ENCODE measurements around the gene CLMN. TPM values are rescaled to one million over a fixed set of nuclear protein-coding genes. Genes with fewer than 3 reads are reported as not detected.

The CLMN gene
- total and polyA plus RNA-seq, 2 of the 4 experiments (the other 2 are of a cell fraction) = 0.10 to 0.18 TPM

- intact Hi-C loops (cut with micrococcal nuclease) (no loop called here), dilution Hi-C loops (cut with HindIII; ENCODE audit: low sequenced_read_pairs, unreplicated experiment) (no loop called here), in situ Hi-C loops (cut with MboI; ENCODE audit: low sequenced_read_pairs) (no loop called here)
- Histone ChIP-seq H2BK120ac (ENCODE audit: low read depth, low read length) (no peak overlapping the region), H4K5ac (ENCODE audit: low read depth, low read length) (no peak overlapping the region), H2BK5ac (ENCODE audit: low read depth, low read length, poor library complexity, severe bottlenecking) (no peak overlapping the region), H4K8ac (ENCODE audit: low read depth in 2 of 2, low read length in 2 of 2) (no peak overlapping the region), H3K4me3 (ENCODE audit: insufficient read depth, low read depth, low read length) (no peak overlapping the region), H4K91ac (ENCODE audit: insufficient read depth, low read depth, low read length) (no peak overlapping the region), H3K79me1 (ENCODE audit: low read depth in 1 of 2, low read length in 2 of 2) (no peaks in the 10 kb centered on the region), H3K9ac (ENCODE audit: low read depth, low read length) (no peak overlapping the region), H3K14ac (replicated peaks; ENCODE audit: low read depth, low read length) (no peak overlapping the region), H3K18ac (ENCODE audit: low read depth, low read length) (no peak overlapping the region), H3K9me1 (ENCODE audit: insufficient read depth, low read length) (no peaks in the 10 kb centered on the region), H3K4me1 (ENCODE audit: control insufficient read depth, insufficient read depth, low read length) (no peaks in the 10 kb centered on the region), H2BK15ac (ENCODE audit: low read depth, low read length) (no peak overlapping the region), H4K20me1 (ENCODE audit: insufficient read depth, low read length) (no peaks in the 10 kb centered on the region), H2AFZ (replicated peaks; ENCODE audit: low read length, poor library complexity) (no peak overlapping the region), H3K23ac (ENCODE audit: low read depth, low read length) (no peak overlapping the region), H3K4ac (ENCODE audit: low read depth, low read length) (no peak overlapping the region), H3K36me3 (ENCODE audit: control insufficient read depth, insufficient read depth, low read length) (no peaks in the 10 kb centered on the region), H3K9me3 (ENCODE audit: control insufficient read depth, insufficient read depth, low read length) (peaks cover 2% of the 10 kb centered on the region), H3K4me2 (ENCODE audit: low read depth, low read length) (no peak overlapping the region), H2AK5ac (ENCODE audit: low read depth, low read length) (no peak overlapping the region), H2AK9ac (replicated peaks; ENCODE audit: low read depth, low read length, poor library complexity) (no peak overlapping the region), H3K27me3 (ENCODE audit: control insufficient read depth, insufficient read depth, low read length) (no peaks in the 10 kb centered on the region; the same call in 1 of the 2 replicates), H2BK20ac (ENCODE audit: low read depth, low read length) (no peak overlapping the region), H3K27ac (ENCODE audit: insufficient read depth, low read length) (no peak overlapping the region), H3K56ac (ENCODE audit: extremely low read depth, insufficient read depth, low read length) (no peak overlapping the region)
- POLR2A ChIA-PET (ENCODE audit: unreplicated experiment) = no interaction called here
- no peak for ATAC-seq (ENCODE audit: low read depth)
- no CpG with 5 or more reads among the region's 5 CpGs for WGBS, 2 experiments (ENCODE audit: extremely low coverage in 2 of 2, insufficient read length in 1 of 2)
- no TSS peak for BruUV-seq (replicated peaks)
- no peak for DNase-seq
- no peak for TF ChIP-seq BHLHE40 (IDR thresholded peaks at IDR 0.05; ENCODE audit: low read depth, low read length)
- no peak for TF ChIP-seq MXI1 (IDR thresholded peaks at IDR 0.05; ENCODE audit: borderline replicate concordance, low read depth, low read length)
- TF ChIP-seq USF2 (IDR thresholded peaks at IDR 0.05; ENCODE audit: low read depth, low read length) = no peak
- no peak for TF ChIP-seq RAD21 (IDR thresholded peaks at IDR 0.05; ENCODE audit: low read length)
- no peak for TF ChIP-seq ELK1 (IDR thresholded peaks at IDR 0.05; ENCODE audit: borderline replicate concordance, low read depth, low read length)
- no peak for TF ChIP-seq MAZ (IDR thresholded peaks at IDR 0.05; ENCODE audit: borderline replicate concordance, low read depth, low read length)
- TF ChIP-seq CTCF (conservative IDR thresholded peaks at IDR 0.05; ENCODE audit: low read depth, low read length) = no peak
- TF ChIP-seq MAFK (IDR thresholded peaks at IDR 0.05; ENCODE audit: low read depth, low read length) = no peak
- no peak for TF ChIP-seq CHD1 (IDR thresholded peaks at IDR 0.05; ENCODE audit: low read depth, low read length)
- no peak for TF ChIP-seq RFX5 (IDR thresholded peaks at IDR 0.05; ENCODE audit: low read depth, low read length)
- no peak for TF ChIP-seq SMC3 (IDR thresholded peaks at IDR 0.05; ENCODE audit: low read depth, low read length)
- TF ChIP-seq CEBPB (IDR thresholded peaks at IDR 0.05; ENCODE audit: low read depth, low read length) = no peak
- no peak for TF ChIP-seq RCOR1 (IDR thresholded peaks at IDR 0.05; ENCODE audit: insufficient replicate concordance, low read length)
- TF ChIP-seq POLR2A (IDR thresholded peaks at IDR 0.05; ENCODE audit: low read depth, low read length) = no peak
- TF ChIP-seq FOS (IDR thresholded peaks at IDR 0.05; ENCODE audit: low read depth, low read length) = no peak
- no peak for TF ChIP-seq NFE2L2 (IDR thresholded peaks at IDR 0.05; ENCODE audit: low read depth, low read length)
- CTCF ChIA-PET = interaction anchor here (0.6 kb wide), 1 partner anchor 236 kb away, joined by 3 read pairs; no protein-coding TSS in a partner anchor
These were observed 22.7 kb downstream of the CLMN start for GRCh38 chr14:95296966-95297365.

All from IMR-90 (cell line).